ENCODE data around the gene LTB4R2. TPM values are rescaled to one million over a fixed set of nuclear protein-coding genes. Genes with fewer than 3 reads are reported as not detected.

The LTB4R2 gene
- total RNA-seq, 1 donor from 2014 or later: 9.3 TPM

- H3K27ac ChIP-seq (ENCODE audit: low read depth, low read length): no peak overlapping the region
- peaks cover 30% of the 10 kb centered on the region for H3K36me3 ChIP-seq (ENCODE audit: insufficient read depth, low read length)
- H2AFZ ChIP-seq (ENCODE audit: low read depth, low read length): no peak overlapping the region
- no peaks in the 10 kb centered on the region for H3K9me3 ChIP-seq (ENCODE audit: insufficient read depth, low read depth, low read length)
- H3K27me3 ChIP-seq (ENCODE audit: insufficient read depth, low read length): no peaks in the 10 kb centered on the region
- H3K79me2 ChIP-seq (ENCODE audit: insufficient read depth, low read length): no peaks in the 10 kb centered on the region
- no peaks in the 10 kb centered on the region for H3K9me3 Mint-ChIP-seq (ENCODE audit: unreplicated experiment)
- DNase-seq (ENCODE audit: low read depth) (no peak), FAIRE-seq (no peak)
- H4K20me1 ChIP-seq (ENCODE audit: insufficient read depth, low read length): peaks cover 48% of the 10 kb centered on the region
- H3K27me3 Mint-ChIP-seq (ENCODE audit: low read depth, unreplicated experiment): no peaks in the 10 kb centered on the region
- no peak overlapping the region for H3K4me2 ChIP-seq (ENCODE audit: low read length)
- H3K27ac Mint-ChIP-seq (ENCODE audit: unreplicated experiment): no peak overlapping the region
- H3K4me3 ChIP-seq (ENCODE audit: insufficient read depth, low read depth, low read length): no peak overlapping the region
- peaks cover 8% of the 10 kb centered on the region for H3K4me1 Mint-ChIP-seq (ENCODE audit: low read depth, unreplicated experiment)
- H3K9ac ChIP-seq (ENCODE audit: low read length): no peak overlapping the region
- H3K4me1 ChIP-seq (ENCODE audit: insufficient read depth, low read length): peaks cover 16% of the 10 kb centered on the region
- no peak for TF ChIP-seq EZH2 (IDR thresholded peaks at IDR 0.05; ENCODE audit: insufficient read depth, low read length)
- no peak for TF ChIP-seq CTCF (IDR thresholded peaks at IDR 0.05; ENCODE audit: insufficient read depth, low read depth, low read length)
- H3K36me3 Mint-ChIP-seq (ENCODE audit: low read depth, unreplicated experiment): peaks cover 38% of the 10 kb centered on the region
- no peak overlapping the region for H3K4me3 Mint-ChIP-seq (ENCODE audit: unreplicated experiment)
These were observed 1.4 kb upstream of the LTB4R2 start for GRCh38 chr14:24308342-24309124.

GRCh38 chr14:24310265-24310645, 315 bp downstream of the LTB4R2 start:
- DNase-seq (ENCODE audit: low read depth) (no peak), FAIRE-seq (no peak)
- Histone ChIP-seq H3K4me2 (ENCODE audit: low read length) (peak overlapping the region; percentile 78), H3K79me2 (ENCODE audit: insufficient read depth, low read length) (no peaks in the 10 kb centered on the region), H2AFZ (ENCODE audit: low read depth, low read length) (peak overlapping the region; percentile 44), H3K9me3 (ENCODE audit: insufficient read depth, low read depth, low read length) (no peaks in the 10 kb centered on the region), H3K36me3 (ENCODE audit: insufficient read depth, low read length) (peaks cover 14% of the 10 kb centered on the region), H3K27me3 (ENCODE audit: insufficient read depth, low read length) (peaks cover 6% of the 10 kb centered on the region), H3K4me3 (ENCODE audit: insufficient read depth, low read depth, low read length) (no peak overlapping the region), H3K27ac (ENCODE audit: low read depth, low read length) (no peak overlapping the region), H3K4me1 (ENCODE audit: insufficient read depth, low read length) (peaks cover 16% of the 10 kb centered on the region), H4K20me1 (ENCODE audit: insufficient read depth, low read length) (peaks cover 48% of the 10 kb centered on the region), H3K9ac (ENCODE audit: low read length) (no peak overlapping the region)
- Mint-ChIP-seq H3K36me3 (ENCODE audit: low read depth, unreplicated experiment) (peaks cover 23% of the 10 kb centered on the region), H3K9me3 (ENCODE audit: unreplicated experiment) (peaks cover 2% of the 10 kb centered on the region), H3K27me3 (ENCODE audit: low read depth, unreplicated experiment) (peaks cover 6% of the 10 kb centered on the region), H3K27ac (ENCODE audit: unreplicated experiment) (peak overlapping the region; percentile 66), H3K4me3 (ENCODE audit: unreplicated experiment) (no peak overlapping the region), H3K4me1 (ENCODE audit: low read depth, unreplicated experiment) (peaks cover 8% of the 10 kb centered on the region)
- TF ChIP-seq CTCF (IDR thresholded peaks at IDR 0.05; ENCODE audit: insufficient read depth, low read depth, low read length) (no peak), EZH2 (IDR thresholded peaks at IDR 0.05; ENCODE audit: insufficient read depth, low read length) (no peak)

All from astrocyte (in vitro differentiated cells and primary cell).